DND-41 (cell line): Measurements from ENCODE around the gene FOXP1.

ENCODE experiments used
- CTCF ChIP-seq: IDR thresholded peaks from 2 replicates; pipeline ENCODE4 v1.5.1; 2012; ENCODE audit warnings: borderline replicate concordance, low read length, moderate library complexity, mild to moderate bottlenecking; ENCODE audit not compliant: poor library complexity, severe bottlenecking; ENCODE audit errors: extremely low read depth
- EZH2 ChIP-seq: IDR thresholded peaks from 3 replicates; pipeline ENCODE4 v1.6.1; 2012; ENCODE audit warnings: borderline replicate concordance, low read depth, mild to moderate bottlenecking, moderate library complexity, low read length, inconsistent platforms; ENCODE audit not compliant: severe bottlenecking

DNA sequence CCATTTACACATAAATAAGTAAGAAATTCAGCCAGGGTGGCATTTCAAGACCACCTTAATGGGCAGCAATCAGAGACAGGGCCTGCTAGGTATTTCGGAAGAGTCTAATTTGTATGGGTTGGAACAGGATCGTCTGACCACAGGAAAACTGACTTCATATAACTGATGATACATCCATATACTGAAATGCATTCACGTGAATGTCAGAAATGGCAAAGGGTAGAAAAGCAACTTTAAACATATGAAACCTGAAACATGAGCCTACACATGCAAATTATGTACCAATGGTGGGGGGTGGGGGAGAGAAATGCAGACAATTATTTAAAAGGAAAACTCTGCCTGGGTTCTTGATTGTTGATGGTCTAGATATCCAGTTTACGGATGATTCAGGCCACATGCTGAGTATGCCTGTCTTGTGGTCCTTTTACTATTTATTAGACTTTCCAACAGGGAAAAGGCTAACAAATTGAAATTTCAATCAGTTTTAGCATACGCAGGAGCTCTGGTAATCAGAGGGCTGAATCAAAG lies 582.2 kb downstream of the FOXP1 start:
- no peak for TF ChIP-seq CTCF
- no peak for TF ChIP-seq EZH2
